DMS79 (cell line): ENCODE data around the gene ARHGEF10L.
"Not testable (repeated sequence)": the region's sequence is repeated elsewhere in the genome, so short reads cannot be mapped to it uniquely, and the experiment has no call there.

ENCODE experiments used
- DNase-seq: peaks from one replicate; lab custom pipeline; 2025; lab: John Stamatoyannopoulos, UW

Gene ARHGEF10L

DNA sequence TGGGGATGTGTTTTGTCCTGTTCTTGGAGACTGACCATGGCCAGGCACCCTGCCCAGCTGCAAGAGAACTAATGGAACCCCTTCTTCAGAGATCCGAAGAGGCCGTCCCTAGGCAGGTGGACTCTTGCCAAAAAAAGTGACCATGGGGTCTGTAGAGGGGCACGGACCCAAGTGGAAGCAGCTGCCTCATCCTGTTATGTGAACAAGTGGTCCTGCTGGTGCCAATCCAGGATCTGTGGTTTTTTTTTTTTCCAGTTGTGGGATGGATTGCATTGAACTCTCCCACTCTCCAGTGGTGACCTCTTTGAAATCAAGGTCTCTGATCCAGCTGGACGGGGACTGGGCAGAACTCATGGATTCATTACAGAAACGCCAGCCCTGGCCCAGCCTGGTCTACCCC, 71.2 kb downstream of the ARHGEF10L start:
- no peak for DNase-seq

DNA sequence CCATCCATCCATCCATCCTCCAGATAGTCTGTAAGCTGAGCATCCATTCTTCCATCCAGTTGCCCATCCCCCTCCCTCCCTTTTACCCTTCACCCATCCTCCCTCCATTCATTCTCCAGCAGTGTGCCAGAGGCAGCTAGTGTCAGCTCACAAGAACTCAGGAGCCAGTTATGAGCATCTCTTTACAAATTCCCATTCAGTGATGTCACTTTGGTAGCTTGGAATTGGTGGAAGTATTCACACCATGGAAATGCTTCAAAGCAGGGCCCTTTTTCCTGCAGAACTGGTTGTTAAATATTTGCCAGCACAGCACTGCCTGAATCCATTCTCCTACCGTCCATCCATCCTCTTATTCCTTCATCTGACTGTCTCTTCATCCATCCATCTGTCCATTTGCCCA, 72.5 kb downstream of the ARHGEF10L start:
- DNase-seq, result no peak

DNA sequence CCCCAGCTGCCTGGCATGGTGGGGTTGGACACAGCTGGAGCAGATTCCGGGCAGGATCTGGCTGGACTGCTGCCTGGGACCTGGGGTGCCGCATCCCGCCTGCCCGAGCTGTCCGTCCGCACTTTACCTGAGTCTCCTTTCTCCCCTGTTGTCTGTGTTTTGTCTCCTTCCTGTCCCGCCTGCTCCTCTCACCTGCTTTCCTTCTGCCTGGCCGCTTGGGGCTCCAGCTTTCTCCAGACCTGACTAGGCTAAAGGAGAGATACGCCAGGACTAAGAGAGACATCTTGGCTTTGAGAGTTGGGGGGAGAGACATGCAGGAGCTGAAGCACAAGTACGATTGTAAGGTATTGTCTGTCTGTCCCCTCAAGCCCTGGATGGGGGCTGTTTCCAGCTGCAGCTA, 73.3 kb downstream of the ARHGEF10L start:
- DNase-seq, result no peak

DNA sequence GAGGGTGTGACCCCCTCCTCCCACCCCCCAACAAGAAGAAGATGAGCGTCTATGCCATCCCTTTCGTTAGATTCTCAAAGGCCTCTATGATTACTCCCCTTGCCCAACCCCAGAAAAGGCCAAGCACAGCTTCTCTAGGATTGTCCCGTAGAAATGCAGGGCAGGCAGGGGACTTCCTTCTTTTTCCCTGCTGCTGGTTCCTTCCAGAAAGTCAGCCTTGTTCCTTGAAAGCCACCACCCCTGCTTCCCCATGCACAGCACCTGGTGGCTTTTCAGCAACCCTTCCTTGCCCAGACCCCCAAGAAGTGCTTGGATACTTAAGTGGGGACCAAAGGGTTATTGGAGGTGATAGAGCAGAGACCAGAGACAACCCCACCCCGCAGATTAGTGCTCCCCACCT, 75.1 kb downstream of the ARHGEF10L start:
- DNase-seq, result no peak

DNA sequence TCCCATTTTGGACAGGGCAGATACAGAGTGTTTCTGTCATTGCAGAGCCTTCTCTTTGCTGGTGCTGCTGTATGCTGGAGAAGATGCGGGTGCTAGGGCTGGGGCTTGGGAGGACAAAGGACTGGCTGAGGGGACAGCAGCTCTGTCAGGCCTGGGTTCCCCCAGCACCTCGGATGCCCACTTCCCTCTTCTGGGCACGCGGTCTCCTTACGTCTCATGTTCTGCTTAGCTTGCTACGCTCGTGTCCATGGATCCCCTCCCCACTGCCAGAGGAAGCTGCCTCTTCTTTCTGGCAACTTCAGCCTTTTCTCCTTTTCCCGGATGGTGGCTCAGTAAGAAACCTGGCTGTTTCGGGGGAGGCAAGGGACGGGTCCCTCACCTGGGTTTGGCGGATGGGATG, 75.7 kb downstream of the ARHGEF10L start:
- DNase-seq, result no peak

DNA sequence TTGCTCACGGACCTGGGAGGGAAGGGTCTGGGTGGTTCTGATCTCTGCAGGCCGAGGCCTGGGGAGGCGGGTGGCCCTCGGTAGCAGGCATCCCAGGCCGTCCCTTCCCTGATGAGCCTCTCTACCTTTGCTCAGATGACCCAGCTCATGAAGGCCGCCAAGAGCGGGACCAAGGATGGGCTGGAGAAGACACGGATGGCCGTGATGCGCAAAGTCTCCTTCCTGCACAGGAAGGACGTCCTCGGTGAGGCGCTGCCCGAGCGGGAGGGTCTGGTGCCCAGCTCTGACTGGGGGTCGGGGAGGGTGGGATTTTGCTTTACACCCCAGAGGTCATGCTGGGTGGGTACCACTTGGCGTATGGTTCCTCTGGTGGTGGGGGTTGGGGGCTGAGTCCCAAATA, 76.5 kb downstream of the ARHGEF10L start:
- no peak for DNase-seq

DNA sequence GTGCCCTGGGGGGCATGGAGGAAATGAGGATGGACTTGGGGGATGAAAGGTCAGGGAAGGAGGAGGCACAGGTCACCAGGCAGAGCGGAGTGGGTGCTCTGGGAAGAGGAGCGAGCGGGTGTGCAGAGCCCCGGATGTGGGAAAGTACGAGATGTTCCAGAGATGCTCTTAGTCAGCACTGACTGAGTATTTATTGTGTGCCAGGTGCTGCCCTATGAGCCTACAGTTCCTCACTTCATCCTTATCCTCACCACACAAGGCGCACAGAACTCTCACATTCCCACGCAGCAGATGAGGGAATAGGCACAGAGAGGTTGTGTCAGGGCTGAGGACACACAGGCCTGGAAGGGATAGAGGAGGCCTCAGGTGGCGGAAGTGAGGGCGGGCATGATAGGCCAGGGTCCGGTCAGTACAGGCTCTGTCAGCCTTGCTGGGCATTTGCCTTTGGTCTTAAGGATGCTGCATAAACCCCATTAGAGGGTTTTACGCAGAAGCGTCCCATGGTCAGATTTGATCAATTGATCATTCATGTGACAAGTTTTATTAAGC, 77.3 kb downstream of the ARHGEF10L start:
- no peak for DNase-seq

DNA sequence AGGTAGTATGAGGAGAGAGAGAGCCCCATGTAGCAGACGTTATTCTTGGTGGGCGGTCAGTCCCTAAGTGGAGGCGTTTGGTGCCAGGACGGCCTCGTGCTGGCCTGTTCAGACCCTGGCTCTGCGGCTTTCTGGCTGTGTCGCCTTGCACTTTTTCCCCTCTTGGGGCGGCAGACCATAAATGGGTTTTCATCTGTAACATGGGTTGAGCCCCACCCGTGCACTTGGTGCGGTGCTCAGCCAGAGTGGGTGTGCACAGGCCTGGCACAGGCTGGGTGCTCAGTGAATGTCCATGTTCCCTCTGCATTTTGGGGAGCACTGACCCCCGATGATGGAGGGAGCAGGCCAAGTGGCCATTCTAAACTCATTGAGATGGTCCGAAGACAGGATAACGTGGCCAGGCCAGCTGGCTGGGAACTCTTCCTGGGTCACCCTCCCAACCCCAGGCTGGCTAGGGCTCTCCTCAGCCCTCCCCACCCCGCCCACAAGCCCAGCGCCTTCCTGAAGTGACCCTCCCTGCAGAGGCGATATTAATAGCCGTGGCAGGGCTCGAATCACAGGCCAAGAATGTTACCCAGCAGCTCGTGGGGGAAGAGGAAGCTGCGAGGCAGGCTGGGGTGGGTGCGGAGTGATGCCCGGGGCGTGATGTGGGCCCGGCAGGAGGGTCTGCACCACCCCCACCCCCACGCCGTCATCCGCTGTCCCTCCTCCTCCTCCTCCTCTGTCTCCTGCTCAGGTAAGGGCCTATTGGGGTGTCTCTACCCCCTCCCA, 78.5 kb downstream of the ARHGEF10L start:
- DNase-seq, result no peak

DNA sequence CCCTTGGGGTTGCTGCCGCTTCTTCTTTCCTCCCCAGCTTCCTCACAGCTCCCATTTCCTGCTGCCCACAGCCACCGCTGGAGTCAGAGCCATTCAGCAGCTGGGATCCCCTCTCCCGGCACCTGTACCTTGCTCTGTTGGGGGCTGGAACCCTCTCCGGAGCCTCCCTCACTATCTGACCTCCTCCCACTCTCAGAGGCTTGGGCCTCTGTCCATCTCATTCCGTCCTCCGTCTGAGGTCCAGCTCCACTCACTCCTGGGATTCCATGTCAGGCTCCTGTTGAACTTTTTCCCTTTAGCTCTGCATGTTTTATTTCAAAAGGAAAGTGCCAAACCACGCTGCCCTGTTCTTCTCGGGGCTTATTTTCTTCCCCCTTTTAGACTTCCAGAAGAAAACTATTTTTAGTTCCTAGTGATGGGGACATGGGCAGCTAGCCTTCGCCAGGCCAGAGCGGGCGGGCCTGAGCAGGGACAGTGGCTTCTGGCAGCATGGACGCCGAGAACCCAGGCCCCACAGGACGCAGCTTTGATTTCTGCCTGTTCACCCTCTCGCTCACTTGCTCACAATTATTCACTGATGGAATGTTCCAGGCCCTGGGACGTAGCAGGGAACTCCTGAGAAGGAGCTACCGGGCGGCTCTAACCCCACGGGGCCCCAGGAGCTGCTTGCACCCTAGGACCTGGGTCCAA, 79.2 kb downstream of the ARHGEF10L start:
- no peak for DNase-seq

DNA sequence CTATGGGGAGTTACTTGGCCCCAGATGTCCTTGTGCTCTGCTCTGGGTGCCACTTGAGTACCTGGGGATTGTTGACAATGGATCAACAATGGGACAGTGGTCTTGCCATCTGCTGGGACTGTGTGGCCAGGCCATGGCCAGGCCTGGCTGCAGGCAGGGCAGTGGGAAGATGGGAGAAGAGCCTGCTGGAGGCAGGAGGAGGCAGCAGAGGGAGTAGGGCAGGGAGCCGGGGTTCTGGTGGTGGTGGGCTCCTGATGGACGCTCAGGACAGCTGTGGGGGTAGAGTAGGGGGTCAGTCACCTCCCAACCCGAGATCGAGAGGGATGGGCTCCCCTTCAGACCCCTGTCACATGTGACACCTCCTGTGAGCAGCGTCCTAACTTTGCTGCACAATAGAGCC, 81.0 kb downstream of the ARHGEF10L start:
- no peak for DNase-seq

DNA sequence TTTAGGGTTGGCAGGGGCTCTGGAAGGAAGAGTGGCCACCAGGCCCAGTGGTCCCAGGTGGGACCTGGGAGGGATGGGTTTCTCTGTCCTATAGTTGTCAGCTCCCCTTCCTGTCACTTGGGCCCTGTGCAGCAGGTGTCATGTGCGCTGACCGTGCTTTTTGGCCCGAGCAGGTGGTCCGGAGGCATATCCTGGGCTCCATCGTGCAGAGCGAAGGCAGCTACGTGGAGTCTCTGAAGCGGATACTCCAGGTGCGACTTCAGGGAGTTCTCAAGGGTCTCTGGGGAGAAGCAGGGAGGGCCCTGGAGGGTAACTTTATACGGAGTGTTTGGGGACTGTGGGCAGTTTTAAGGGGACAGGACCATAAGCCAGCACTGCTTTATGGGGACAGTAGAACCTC, 82.2 kb downstream of the ARHGEF10L start:
- no peak for DNase-seq

DNA sequence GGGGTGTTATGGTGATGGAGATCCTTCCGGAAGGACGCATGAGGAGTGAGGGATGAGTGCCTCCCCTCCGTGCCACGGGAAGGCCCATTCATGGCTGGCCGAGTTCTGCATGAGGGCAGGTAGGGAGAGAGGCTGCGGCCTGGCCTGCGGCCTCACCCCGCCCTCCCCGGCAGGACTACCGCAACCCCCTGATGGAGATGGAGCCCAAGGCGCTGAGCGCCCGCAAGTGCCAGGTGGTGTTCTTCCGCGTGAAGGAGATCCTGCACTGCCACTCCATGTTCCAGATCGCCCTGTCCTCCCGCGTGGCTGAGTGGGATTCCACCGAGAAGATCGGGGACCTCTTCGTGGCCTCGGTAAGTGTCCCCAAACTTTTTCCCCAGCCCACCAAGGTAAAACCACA, 83.3 kb downstream of the ARHGEF10L start:
- DNase-seq, result no peak

DNA sequence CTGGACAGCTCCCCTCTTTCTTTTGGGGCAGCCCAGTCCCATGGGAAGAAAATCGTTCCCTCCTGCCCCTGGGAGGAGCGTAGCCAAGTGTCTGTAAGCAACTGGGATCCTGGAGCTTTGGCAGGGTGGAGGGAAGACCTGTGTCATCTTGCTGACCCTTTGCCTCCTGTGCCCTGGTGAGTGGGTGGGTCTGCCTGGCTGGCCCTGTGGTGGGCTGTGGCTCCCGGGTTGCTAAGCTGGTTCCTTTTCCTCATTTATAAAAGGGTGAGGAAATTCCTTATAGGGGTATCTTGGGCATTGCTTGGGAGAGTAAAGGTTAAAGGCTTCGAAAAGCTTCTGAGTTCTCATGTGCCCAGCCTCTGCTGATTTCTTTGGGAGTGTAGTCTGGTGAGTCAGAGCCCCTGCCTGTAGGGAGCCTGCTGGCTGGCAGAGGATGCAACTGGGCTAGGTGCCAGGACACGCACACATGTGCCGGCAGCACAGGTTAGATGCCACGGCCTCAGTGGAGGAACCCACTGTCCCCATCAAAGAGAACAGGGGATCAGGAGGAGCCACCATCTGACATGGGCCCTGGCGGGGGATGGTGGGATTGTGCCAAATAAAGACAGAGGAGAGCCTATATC, 85.2 kb downstream of the ARHGEF10L start:
- no peak for DNase-seq

DNA sequence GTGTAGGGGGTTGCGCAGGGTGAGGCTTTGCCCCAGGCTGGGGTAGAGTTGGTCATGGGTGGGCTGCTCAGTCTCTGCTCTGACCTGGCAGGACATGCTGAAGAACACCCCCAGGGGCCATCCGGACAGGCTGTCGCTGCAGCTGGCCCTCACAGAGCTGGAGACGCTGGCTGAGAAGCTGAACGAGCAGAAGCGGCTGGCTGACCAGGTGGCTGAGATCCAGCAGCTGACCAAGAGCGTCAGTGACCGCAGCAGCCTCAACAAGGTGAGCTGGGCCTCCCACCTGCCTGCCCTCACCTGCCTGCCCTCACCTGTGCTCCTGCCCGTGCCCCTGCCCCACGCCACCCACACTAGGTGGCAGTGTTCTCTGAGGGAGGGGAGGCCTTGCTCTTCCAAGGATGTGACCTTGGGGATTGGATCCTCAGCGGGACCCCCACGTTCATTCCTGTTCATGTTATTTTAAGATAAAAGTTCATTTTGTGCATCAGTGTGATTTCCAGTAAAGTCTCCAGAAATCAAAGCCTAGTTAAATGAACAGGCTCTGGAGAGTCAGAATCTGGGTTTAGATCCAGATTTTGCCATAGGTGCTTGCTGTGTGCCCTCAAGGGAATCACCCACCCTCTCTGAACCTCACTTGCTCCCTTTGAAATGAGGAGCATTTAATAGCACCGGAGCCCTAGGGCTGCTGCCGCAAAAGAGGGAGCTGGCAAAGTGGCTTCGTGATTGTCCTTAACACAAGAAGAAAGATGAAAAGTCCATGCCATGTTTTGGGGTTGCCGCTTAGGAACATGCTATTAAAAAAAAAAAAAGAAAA, 87.9 kb downstream of the ARHGEF10L start:
- no peak for DNase-seq

DNA sequence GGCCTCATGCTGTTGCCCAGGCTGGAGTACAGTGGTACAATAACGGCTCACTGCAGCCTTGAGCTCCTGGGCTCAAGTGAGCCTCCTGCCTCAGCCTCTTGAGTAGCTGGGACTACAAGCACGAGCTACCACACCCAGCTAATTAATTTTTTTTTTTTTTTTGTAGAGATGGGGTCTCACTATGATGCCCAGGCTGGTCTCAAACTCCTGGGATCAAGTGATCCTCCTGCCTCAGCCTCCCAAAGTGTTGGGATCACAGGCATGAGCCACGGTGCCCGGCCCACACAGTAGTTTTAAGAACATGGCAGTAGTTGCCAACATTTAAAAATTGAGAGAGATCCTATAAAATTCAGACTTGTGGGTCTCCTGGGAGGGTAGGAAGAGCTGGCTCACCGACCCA, 89.5 kb downstream of the ARHGEF10L start:
- not testable (repeated sequence) for DNase-seq

DNA sequence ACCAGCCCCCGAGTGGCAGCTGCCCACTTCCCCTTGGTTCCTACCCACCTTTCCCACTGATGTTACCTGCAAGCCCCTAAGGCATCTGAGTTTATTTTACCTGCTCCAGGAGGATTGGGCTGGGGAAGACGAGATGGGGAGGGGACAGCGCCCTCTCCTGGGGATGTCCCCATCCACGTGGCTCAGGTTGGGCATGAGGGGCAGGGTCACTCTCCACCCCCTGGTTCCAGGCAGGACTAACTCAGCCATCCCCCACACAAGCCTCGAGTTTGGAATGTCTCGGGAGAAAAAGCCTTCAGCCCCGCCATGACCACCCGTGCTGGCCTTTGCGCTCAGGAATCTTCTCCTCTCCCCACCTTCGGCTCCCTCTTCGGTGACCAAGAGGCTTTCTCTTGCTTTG, 90.0 kb downstream of the ARHGEF10L start:
- no peak for DNase-seq

DNA sequence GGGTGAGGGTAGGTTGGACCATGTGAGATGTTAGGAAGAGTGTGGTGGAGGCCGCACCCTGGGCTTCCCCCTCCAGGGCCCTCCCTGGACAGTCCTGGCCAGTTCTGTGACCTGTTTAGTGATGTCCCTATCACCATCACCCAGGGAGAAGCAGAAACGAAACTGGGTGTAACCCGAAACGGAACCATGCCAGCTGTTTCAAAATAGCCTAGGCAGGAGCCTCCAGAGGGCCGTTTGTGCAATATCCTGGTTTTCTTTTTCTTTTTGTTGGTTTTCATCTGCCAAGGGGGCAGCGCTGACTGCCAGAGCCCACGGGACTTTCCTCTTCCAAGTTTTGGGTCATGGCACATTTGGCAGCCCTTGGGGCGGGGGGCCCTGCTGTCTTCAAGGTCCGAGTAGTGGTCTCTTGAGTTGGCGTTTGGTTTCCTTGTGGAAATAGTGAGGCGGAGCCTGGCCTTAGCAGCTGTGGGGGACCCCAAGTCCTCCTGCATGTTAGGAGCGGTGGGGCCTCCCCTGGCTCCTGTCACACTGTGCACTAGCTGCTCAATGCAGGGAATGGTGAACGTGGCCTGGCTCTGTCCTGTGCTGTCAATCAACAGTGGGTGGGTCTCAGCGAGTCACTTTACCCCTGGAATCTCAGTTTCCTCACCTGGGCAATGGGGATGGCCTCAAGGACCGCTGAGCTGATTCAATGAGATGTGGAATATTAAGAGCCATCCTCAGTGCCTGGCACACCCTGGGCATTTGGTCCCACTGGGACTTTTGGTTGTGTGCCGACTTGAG, 90.7 kb downstream of the ARHGEF10L start:
- no peak for DNase-seq

DNA sequence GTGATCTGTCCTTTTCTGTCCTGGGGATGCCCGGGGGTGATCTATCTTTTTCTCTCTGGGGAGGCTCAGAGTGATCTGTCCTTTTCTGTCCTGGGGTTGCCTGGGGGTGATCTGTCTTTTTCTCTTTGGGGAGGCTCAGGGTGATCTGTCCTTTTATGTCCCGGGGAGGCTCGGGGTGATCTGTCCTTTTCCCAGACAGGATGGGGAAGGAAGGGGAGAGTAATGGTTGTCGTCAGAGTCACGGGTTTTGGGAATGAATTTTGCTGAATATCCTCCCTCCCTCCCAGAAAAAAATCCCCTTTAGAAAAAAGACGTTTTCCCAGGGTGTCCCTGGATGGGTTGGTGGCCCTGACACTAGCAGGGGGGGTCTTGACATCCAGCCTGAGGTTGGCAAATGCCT, 91.5 kb downstream of the ARHGEF10L start:
- no peak for DNase-seq

DNA sequence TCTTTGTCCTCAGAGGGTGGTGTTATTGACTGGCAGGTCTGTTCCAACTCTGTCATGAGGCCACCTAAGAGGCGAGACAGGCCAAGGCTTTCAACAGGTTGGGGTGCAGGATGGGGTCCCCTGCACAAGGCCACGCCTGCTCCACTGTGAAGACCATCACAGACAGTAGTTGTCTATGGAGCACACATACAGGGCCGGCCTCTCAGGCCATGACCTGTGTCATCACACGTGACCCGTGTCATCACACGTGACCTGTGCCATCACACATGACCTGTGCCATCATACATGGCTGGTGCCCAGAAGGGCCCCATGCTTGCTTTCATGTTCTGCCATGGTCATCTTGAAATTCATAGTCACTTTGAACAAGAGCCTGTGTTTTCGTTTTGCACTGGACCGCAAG, 91.9 kb downstream of the ARHGEF10L start:
- DNase-seq, result no peak

DNA sequence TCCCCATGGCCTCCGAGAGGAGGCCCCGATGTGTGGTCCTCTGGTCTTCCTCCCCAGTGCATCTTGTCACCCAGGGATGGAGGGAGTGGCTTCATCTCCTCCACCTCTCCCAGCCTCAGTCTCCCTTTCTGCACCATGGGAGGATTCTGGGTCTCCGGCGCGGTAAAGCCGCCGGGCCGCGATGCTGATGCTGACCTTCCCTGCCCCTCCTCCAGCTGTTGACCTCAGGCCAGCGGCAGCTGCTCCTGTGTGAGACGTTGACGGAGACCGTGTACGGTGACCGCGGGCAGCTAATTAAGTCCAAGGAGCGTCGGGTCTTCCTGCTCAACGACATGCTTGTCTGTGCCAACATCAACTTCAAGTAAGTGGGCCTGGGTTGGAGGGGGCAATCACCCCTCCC, 92.6 kb downstream of the ARHGEF10L start:
- no peak for DNase-seq

DNA sequence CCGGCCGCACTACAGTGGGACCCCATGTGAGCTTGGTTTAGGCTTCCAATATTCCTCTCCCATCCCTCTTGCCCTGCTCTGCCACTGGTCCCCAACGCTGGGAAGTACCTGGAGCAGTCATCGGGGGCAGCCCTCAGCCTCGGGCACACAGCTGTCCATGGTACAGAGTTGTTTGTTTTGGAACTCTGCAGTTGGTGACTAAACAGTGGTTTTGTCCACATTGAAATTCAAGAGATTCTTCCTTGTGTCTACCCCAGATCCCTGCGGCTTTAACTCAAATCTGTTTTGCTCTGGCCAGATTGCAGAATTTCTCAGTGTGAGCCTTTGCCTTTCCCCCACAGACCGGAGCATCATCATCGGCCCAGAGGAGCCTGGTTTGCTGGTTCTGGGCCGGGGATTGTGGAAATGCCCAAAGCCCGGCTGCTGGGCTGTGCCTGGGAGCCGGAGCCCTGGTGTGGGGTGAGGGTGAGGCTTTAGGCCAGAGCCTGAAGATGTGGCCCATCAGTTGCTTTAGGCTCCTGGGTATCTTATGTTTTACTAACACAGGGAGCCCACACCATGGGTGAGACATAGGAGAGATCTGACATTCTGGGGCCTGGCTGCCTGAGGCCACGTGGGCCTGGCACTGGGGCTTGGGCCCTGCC, 93.2 kb downstream of the ARHGEF10L start:
- DNase-seq, result no peak
